Dermis lymphatic vessel endothelial cell (primary cell): Measurements from ENCODE around the gene SAP130. TPM values are rescaled to one million over a fixed set of nuclear protein-coding genes. Genes with fewer than 3 reads are reported as not detected.

ENCODE experiments used
- total RNA-seq: library from RNA; depleted of rRNA; stranded (reverse); fragments of >200 nt; gene quantifications from 2 replicates; pipeline ENCODE4 v1.2.1, GENCODE V29; 2014

The SAP130 gene
- 3.4 and 3.6 TPM in 2 replicates for total RNA-seq

GRCh38 chr2:128027801-128028667 lies at the start of gene SAP130:
TSS of gene SAP130 (minus strand) at chr2:128028059. CDS start at chr2:128026292, 1,767 bp downstream.

Other genes with a start within 250 kb of the SAP130 start
- gene WDR33, start 216.9 kb downstream of the SAP130 start, total RNA-seq = 24.6 and 29.5 TPM in 2 replicates
- 21.2 and 25.0 TPM in 2 replicates for gene POLR2D, start 169.9 kb downstream of the SAP130 start, total RNA-seq
- gene AMMECR1L, start 142.1 kb downstream of the SAP130 start, total RNA-seq = 14.2 and 16.4 TPM in 2 replicates
- gene UGGT1, start 63.1 kb upstream of the SAP130 start, total RNA-seq = 57.4 and 60.6 TPM in 2 replicates